DOHH2 (cell line): ENCODE results near the gene CEP78.

Experiments
- H3F3A ChIP-seq: fragments of 200-600 bp; sonication (generic), shearing (Covaris generic); 2 replicates; pipeline ENCODE4 v1.6.0; 2016; ENCODE audit warnings: antibody characterized with exemption, mild to moderate bottlenecking; ENCODE audit not compliant: control insufficient read depth, insufficient read depth
- H3K27ac ChIP-seq: fragments of 200-600 bp; sonication (generic); 2 replicates; pipeline ENCODE4 v1.5.1; 2014; ENCODE audit warnings: low read depth, mild to moderate bottlenecking, low read length, moderate library complexity
- H3K27me3 ChIP-seq: fragments of 200-600 bp; sonication (generic); 2 replicates; pipeline ENCODE4 v1.6.1; 2014; ENCODE audit warnings: mild to moderate bottlenecking, low read length, mixed read lengths; ENCODE audit not compliant: control insufficient read depth
- H3K36me3 ChIP-seq: fragments of 200-600 bp; sonication (generic); 2 replicates; pipeline ENCODE4 v1.6.1; 2014; ENCODE audit warnings: mild to moderate bottlenecking, low read length, moderate library complexity, mixed read lengths; ENCODE audit not compliant: control insufficient read depth
- H3K4me1 ChIP-seq: fragments of 200-600 bp; sonication (generic); 2 replicates; pipeline ENCODE4 v1.6.1; 2014; ENCODE audit warnings: mild to moderate bottlenecking, low read length, mixed read lengths; ENCODE audit not compliant: control insufficient read depth
- H3K4me2 ChIP-seq: fragments of 200-600 bp; sonication (generic); 2 replicates; pipeline ENCODE4 v1.6.0; 2014; ENCODE audit warnings: mild to moderate bottlenecking, low read length, moderate library complexity
- H3K4me3 ChIP-seq: fragments of 200-600 bp; sonication (generic); 2 replicates; pipeline ENCODE4 v1.5.1; 2014; ENCODE audit warnings: mild to moderate bottlenecking, low read length, mixed read lengths
- H3K79me2 ChIP-seq: fragments of 200-600 bp; sonication (generic); 2 replicates; pipeline ENCODE4 v1.6.1; 2014; ENCODE audit warnings: mild to moderate bottlenecking, low read length, mixed read lengths; ENCODE audit not compliant: control insufficient read depth
- H3K9me2 ChIP-seq: fragments of 200-600 bp; sonication (generic); replicated peaks from 2 replicates; pipeline ENCODE4 v1.6.1; 2014; ENCODE audit warnings: mild to moderate bottlenecking, low read length, mixed read lengths; ENCODE audit not compliant: control insufficient read depth
- H3K9me3 ChIP-seq: fragments of 200-600 bp; sonication (generic); 2 replicates; pipeline ENCODE4 v1.6.1; 2014; ENCODE audit warnings: antibody characterized with exemption, low read length, mixed read lengths; ENCODE audit not compliant: control insufficient read depth, insufficient read depth
- H4K20me1 ChIP-seq: fragments of 200-600 bp; sonication (generic); 2 replicates; pipeline ENCODE4 v1.6.0; 2014; ENCODE audit warnings: low read depth, mild to moderate bottlenecking, antibody characterized with exemption, low read length, moderate library complexity; ENCODE audit not compliant: control insufficient read depth, insufficient read depth
- CTCF ChIP-seq: fragments of 200-600 bp; sonication (generic); IDR thresholded peaks from one replicate; pipeline ENCODE4 v1.5.1; 2014; ENCODE audit warnings: antibody characterized with exemption, mild to moderate bottlenecking, low read depth, low read length; ENCODE audit not compliant: poor library complexity, severe bottlenecking
- EZH2phosphoT487 ChIP-seq: fragments of 200-600 bp; sonication (generic); IDR thresholded peaks from 2 replicates; pipeline ENCODE4 v1.6.1; 2017; ENCODE audit warnings: borderline replicate concordance, mild to moderate bottlenecking, antibody characterized with exemption, low read length, moderate library complexity, mixed read lengths

CEP78 gene

GRCh38 chr9:78212868-78213267, 23.0 kb upstream of the CEP78 start:
- no peak overlapping the region for H3K27ac ChIP-seq
- no peaks in the 10 kb centered on the region for H3K9me3 ChIP-seq
- peaks cover 43% of the 10 kb centered on the region for H3K4me1 ChIP-seq
- H4K20me1 ChIP-seq: no peaks in the 10 kb centered on the region
- no peak overlapping the region for H3K4me3 ChIP-seq
- H3K27me3 ChIP-seq: no peaks in the 10 kb centered on the region
- H3K4me2 ChIP-seq: no peak overlapping the region
- no peaks in the 10 kb centered on the region for H3K36me3 ChIP-seq
- H3F3A ChIP-seq: peaks cover 13% of the 10 kb centered on the region; the same call in 1 of the 2 replicates
- H3K9me2 ChIP-seq: no peaks in the 10 kb centered on the region
- no peak for TF ChIP-seq EZH2phosphoT487
- no peak for TF ChIP-seq CTCF
- H3K79me2 ChIP-seq: no peaks in the 10 kb centered on the region

GRCh38 chr9:78213712-78214111, 22.2 kb upstream of the CEP78 start:
- Histone ChIP-seq H3K27me3 (no peaks in the 10 kb centered on the region), H3K27ac (no peak overlapping the region), H3K79me2 (no peaks in the 10 kb centered on the region), H4K20me1 (no peaks in the 10 kb centered on the region), H3K9me2 (no peaks in the 10 kb centered on the region), H3K9me3 (no peaks in the 10 kb centered on the region), H3F3A (peaks cover 13% of the 10 kb centered on the region; the same call in 1 of the 2 replicates), H3K4me2 (no peak overlapping the region; the same call in 1 of the 2 replicates), H3K4me3 (no peak overlapping the region), H3K4me1 (peaks cover 43% of the 10 kb centered on the region), H3K36me3 (no peaks in the 10 kb centered on the region)
- TF ChIP-seq CTCF (peak; percentile 49), EZH2phosphoT487 (no peak)

GRCh38 chr9:78214492-78214891, 21.4 kb upstream of the CEP78 start:
- Histone ChIP-seq H3K9me2 (no peaks in the 10 kb centered on the region), H3K4me3 (no peak overlapping the region), H3K79me2 (no peaks in the 10 kb centered on the region), H3K36me3 (no peaks in the 10 kb centered on the region), H3K4me2 (no peak overlapping the region), H3F3A (peaks cover 13% of the 10 kb centered on the region; the same call in 1 of the 2 replicates), H3K4me1 (peaks cover 42% of the 10 kb centered on the region), H3K9me3 (no peaks in the 10 kb centered on the region), H4K20me1 (no peaks in the 10 kb centered on the region), H3K27me3 (no peaks in the 10 kb centered on the region), H3K27ac (no peak overlapping the region)
- TF ChIP-seq CTCF (no peak), EZH2phosphoT487 (no peak)
